G401 (cell line): Measurements from ENCODE around the gene RBM15. TPM values are rescaled to one million over a fixed set of nuclear protein-coding genes. Genes with fewer than 3 reads are reported as not detected.

Source experiments
- DNase-seq: peaks from one replicate; pipeline ENCODE4 v3.0.0-alpha.2; 2015; ENCODE audit warnings: low spot score
- in situ Hi-C: cut with HindIII; loops from 2 replicates; pipeline ENCODE4 v1.10.0; 2016; ENCODE audit warnings: low sequenced_read_pairs, mixed read lengths
- total RNA-seq: library from RNA; depleted of rRNA; stranded (reverse); fragments of >200 nt; shearing (Covaris generic); gene quantifications from 2 replicates; pipeline ENCODE4 v1.2.3, GENCODE V29; 2014

The RBM15 gene
- total RNA-seq, 1 experiment from 2014 or later: 36.3 TPM

DNA sequence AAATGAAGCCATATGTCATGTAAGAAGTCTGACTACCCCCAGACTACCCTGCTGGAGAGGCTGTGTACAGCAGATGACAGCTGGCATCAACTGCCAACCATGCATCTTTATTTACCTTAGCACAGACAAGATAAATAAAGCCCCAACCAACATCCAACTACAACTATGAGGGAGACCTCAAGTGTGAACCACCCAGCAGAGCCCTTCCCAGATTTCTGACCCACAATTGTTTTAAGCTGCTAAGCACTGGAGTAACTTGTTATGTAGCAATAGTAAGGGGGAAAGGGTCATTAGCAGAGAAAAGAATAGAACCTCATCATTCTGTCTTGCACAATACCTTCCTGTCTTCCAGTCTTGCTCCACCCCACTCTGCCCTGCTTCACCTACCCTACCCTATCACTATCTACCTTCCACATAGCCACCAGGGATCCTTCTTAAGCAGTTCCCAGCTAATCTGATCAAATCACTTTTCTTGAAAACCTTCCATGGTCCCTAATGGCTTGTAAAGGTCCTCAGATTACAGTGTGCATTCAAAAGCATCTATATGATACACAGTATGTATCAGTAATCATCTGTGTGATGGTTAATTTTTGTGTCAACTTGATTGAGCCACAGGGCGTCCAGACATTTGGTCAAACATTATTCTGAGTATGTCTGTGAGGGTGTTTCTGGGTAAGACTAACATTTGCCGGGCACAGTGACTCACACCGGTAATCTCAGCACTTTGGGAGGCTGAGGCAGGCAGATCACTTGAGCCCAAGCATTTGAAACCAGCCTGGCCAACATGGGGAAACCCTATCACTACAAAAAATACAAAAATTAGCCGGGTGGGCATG is 19.6 kb upstream of the RBM15 start:
- no peak for DNase-seq
- in situ Hi-C loops: no loop called here

DNA sequence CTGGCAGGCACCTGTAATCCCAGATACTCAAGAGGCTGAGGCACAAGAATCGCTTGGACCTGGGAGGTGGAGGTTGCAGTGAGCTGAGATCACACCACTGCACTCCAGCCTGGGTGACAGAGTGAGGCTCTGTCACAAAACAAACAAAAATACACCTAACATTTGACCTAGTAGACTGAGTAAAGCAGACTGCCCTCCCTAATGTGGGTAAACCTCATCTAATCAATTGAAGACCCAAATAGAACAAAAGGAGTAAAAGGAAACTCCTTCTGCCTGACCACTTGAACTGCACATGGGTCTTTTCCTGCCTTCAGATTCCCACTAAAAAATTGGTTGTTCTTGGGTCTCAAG is 19.0 kb upstream of the RBM15 start:
- in situ Hi-C loops: no loop called here
- DNase-seq: no peak

DNA sequence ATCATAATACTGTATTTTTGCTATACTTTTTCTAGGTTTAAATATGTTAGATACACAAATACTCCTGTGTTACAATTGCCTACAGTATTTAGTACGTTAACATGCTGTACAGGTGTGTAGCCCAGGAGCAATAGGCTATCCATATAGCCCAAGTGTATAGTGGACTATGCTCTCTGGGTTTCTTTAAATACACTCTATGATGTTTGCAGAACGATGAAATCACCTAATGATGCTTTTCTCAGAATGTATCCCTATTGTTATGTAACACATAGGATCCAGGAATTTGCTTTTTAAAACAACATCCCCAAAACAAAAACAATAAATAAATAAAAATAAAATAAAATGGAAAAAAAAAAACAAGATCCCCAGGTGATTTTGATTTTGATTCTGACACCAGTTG is 18.1 kb upstream of the RBM15 start:
- DNase-seq: no peak
- in situ Hi-C loops: no loop called here

DNA sequence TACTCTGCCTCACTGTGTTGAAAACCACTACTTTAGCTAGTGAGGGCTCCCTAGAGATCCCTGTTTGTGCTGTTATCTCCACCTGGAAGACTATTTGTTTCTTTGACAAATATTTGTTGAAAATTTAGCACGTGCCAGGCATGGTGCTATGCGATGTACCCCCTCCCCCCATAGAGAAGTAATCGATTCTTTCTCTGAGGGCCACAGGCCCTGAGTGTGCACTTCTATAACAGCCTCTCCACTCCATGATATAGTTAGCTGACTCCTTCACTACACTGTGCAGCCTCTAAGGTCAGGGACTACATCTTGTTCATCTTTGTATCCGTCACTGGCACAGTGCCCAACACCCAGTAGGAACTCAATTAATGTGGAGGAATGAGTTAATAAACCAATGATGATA is 17.3 kb upstream of the RBM15 start:
- in situ Hi-C loops: no loop called here

DNA sequence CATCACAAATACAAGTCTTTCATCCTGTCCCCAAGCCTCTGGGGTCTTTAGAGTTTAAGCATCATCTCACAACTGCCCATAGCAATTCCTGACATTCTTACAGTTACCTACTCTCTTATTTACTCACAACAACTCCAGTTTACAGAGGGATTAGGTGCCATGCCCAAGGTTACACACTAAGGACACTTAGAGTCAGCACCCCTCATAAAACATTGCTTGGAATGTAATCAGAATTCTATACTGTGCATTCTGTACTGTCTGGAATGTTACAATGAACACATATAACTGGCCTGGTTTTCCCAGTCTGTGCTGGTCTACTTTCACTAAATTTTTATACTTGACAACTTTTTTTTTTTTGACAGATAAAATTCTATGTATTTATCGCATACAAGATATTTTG is 14.5 kb upstream of the RBM15 start:
- in situ Hi-C loops: no loop called here
- no peak for DNase-seq

More for the DNA sequence above, 17.3 kb upstream of the RBM15 start:
- no peak for DNase-seq

DNA sequence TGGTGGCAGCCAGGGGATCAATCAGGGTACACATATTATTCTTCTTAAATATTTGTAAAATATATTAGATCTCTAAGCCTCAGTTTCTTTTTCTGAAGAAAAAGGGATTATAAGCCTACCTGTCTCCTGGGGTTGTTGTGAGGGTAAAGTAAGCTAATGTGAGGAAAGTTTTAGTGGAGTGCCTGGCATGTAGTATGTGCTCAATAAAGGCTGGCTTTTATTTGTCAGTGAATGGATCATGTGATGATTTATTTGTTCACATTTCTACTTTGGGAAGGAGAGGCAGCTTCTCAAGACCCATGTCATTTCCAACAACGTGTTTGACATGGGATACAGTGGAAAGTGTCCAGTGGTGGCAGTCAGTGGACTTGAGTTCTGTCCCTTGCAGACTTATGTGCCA is 12.4 kb upstream of the RBM15 start:
- in situ Hi-C loops: no loop called here

DNA sequence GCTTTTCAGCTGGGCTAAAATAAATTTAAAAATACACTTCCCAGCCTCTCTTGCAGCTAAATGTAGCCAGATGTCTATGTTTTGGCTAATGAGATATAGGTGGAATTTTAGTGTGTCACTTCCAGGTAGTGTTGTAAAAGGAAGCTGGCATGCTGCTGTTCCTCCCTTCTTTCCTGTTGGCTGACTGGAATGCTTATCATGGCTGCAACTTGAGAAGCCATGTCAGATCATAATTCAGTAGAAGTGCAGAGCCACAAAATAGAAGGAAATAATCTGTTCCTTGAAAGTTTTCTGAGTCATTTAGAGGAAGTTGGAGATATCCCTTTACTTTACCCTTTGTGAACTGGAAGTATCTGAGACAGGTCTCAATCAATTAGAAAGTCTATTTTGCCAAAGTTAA is 10.9 kb upstream of the RBM15 start:
- in situ Hi-C loops: no loop called here

More for the DNA sequence above, 12.4 kb upstream of the RBM15 start:
- no peak for DNase-seq

DNA sequence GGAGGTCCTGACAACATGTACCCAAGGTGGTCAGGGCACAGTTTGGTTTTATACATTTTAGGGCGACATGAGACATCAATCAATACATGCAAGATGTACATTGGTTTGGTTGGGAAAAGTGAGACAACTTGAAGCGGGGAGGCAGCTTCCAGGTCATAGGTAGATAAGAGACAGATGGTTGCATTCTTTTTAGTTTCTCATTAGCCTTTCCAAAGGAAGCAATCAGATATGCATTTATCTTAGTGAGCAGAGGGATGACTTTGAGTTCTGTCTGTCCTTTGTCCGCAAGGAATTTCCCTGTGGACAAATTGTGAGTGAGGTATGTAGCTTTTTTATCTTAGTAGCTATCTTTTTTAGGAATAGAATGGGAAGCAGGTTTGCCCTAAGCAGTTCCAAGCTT is 10.5 kb upstream of the RBM15 start:
- in situ Hi-C loops: no loop called here
- no peak for DNase-seq

More for the DNA sequence above, 10.9 kb upstream of the RBM15 start:
- DNase-seq: no peak

DNA sequence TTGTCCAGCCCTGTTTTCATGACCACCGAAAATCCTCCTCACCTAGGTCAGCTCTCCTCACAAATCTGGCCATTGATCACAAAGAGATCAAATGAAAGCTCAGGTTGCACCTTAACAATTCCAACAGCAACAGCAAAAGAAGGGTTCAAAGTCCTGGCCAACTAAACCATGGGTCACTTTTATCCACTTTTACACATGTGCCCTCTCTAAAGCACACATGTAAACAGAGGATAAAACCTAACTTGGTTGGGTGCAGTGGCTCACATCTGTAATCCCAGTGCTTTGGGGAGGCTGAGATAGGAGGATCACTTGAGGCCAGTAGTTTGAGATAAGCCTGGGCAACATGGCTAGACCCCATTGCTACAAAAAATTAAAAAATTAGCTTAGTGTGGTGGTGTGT is 3.9 kb upstream of the RBM15 start:
- no peak for DNase-seq
- in situ Hi-C loops: no loop called here

DNA sequence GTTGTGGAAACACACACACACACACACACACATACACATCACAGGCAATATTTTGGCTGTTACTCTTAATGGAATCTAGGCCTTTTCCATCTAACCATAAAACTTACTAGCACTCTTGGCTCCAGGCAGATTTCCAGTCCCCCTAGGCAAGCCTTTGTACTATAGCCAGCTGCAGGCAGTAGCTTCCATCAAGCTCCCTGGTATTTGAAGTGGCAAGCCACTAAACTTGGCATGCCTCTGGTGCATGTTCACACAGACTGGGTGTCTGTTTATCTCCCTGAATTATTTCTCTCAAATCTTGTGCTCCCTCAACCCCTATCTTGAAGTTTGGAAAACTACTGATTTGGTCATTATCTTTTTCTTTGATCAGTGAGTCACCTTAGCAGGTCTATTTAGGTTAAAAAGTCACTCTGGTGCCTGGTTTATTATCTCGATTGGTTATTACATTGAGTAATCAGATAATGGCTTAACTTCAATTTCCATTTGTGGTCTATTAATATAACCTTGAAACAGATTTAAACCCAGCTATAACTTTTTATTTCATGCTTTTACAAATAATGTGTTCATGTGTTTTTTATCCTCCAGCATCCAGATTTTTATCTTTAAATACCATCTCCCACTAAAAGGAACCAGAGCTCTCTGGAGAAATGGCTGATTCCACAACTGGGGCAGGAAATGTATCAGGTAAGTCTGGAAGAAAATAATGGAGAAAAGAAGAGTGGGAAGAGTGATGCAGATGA is 2.7 kb upstream of the RBM15 start:
- DNase-seq: no peak
- in situ Hi-C loops: no loop called here

DNA sequence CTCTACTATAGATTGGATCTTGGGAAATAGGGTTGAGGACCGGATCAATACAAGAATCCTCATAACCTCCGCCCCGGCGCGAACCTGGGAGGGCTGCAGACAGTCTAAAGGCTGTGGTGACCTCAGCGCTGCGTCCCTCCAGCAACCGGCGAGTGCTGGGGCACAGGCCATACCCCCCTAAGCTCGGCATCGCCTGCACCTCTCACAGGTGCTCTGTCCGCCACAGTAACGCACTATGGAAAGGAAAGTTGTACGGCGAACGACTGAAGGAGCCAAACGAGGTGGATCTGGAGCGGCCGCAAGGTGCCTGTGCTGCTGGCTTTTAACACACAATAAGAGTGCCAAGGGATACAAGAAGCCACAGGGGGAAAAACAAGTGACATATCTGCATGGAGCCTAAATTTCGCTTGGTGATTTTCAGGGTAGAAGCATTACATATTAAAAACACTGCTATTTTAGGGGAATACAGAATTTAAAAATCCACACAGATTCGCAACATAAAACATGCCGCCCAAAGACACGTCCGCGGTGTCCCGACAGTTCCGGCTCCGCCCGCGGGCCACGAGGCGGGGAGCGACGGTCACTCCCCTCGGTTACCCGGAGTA is 1.4 kb upstream of the RBM15 start:
- in situ Hi-C loops: no loop called here
- DNase-seq: no peak

DNA sequence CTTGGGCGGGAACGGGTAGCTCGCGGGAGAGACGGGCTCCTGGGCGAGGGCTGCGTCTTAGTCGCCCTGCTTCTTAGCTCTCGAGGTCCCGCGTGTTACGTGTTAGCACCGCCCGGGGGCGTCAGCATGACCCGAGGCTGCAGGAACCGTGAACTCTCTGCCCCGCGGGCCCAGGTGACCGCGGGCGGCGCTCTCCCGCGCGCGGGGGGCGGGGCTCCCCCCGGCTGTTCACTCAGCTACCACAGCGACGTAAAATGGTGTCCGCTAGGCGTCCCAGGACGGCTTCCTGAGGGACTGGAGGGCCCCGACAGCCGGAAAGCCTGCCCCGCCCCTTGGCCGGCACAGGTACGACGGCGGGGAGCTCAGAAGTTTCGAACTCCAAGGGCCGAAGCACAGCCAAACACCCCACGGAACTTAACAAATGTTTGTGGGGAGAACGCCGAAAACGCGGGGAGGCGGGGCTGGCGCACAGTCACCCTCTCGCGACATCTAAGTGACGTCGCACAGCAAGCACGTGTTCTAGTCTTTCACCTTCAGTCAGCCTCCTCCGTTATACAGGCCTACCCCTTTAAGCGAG is 780 bp upstream of the RBM15 start:
- DNase-seq: no peak
- in situ Hi-C loops: no loop called here

DNA sequence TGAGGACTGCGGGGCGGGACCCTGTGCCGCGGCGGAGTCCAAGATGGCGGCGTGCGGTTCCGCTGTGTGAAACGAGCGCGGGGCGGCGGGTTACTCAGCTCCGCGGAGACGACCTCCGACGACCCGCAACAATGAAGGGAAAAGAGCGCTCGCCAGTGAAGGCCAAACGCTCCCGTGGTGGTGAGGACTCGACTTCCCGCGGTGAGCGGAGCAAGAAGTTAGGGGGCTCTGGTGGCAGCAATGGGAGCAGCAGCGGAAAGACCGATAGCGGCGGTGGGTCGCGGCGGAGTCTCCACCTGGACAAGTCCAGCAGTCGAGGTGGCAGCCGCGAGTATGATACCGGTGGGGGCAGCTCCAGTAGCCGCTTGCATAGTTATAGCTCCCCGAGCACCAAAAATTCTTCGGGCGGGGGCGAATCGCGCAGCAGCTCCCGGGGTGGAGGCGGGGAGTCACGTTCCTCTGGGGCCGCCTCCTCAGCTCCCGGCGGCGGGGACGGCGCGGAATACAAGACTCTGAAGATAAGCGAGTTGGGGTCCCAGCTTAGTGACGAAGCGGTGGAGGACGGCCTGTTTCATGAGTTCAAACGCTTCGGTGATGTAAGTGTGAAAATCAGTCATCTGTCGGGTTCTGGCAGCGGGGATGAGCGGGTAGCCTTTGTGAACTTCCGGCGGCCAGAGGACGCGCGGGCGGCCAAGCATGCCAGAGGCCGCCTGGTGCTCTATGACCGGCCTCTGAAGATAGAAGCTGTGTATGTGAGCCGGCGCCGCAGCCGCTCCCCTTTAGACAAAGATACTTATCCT is 430 bp downstream of the RBM15 start:
- DNase-seq: peak; percentile 47
- in situ Hi-C loops: no loop called here

DNA sequence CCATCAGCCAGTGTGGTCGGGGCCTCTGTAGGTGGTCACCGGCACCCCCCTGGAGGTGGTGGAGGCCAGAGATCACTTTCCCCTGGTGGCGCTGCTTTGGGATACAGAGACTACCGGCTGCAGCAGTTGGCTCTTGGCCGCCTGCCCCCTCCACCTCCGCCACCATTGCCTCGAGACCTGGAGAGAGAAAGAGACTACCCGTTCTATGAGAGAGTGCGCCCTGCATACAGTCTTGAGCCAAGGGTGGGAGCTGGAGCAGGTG is 961 bp downstream of the RBM15 start:
- no peak for DNase-seq
- in situ Hi-C loops: no loop called here

DNA sequence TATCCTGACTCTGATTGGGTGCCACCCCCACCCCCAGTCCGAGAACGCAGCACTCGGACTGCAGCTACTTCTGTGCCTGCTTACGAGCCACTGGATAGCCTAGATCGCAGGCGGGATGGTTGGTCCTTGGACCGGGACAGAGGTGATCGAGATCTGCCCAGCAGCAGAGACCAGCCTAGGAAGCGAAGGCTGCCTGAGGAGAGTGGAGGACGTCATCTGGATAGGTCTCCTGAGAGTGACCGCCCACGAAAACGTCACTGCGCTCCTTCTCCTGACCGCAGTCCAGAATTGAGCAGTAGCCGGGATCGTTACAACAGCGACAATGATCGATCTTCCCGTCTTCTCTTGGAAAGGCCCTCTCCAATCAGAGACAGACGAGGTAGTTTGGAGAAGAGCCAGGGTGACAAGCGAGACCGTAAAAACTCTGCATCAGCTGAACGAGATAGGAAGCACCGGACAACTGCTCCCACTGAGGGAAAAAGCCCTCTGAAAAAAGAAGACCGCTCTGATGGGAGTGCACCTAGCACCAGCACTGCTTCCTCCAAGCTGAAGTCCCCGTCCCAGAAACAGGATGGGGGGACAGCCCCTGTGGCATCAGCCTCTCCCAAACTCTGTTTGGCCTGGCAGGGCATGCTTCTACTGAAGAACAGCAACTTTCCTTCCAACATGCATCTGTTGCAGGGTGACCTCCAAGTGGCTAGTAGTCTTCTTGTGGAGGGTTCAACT is 2.1 kb downstream of the RBM15 start:
- in situ Hi-C loops: no loop called here
- DNase-seq: no peak

DNA sequence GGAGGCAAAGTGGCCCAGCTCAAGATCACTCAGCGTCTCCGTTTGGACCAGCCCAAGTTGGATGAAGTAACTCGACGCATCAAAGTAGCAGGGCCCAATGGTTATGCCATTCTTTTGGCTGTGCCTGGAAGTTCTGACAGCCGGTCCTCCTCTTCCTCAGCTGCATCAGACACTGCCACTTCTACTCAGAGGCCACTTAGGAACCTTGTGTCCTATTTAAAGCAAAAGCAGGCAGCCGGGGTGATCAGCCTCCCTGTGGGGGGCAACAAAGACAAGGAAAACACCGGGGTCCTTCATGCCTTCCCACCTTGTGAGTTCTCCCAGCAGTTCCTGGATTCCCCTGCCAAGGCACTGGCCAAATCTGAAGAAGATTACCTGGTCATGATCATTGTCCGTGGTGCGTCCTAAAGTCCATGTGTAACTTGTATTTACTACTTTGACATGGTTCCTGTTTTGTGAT is 2.7 kb downstream of the RBM15 start:
- no peak for DNase-seq
- in situ Hi-C loops: no loop called here

DNA sequence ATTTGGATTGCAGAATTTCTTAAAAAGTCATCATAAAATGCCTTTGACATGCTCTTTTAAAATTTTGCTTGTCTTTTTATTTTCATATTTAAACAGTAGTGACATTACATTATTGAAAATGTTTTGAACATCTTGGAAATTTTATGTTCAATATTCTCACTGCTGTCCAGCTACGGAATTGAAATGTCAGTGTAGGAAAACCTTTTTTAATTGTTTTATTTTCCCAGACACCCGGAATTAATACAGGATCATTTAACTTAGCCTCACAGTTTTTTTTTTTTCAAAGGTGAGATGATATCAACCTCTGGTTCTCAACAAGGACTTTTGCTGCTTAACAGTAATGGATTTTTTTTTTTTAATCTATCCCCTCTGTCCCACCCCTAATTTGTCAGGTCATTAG is 4.1 kb downstream of the RBM15 start:
- in situ Hi-C loops: no loop called here

DNA sequence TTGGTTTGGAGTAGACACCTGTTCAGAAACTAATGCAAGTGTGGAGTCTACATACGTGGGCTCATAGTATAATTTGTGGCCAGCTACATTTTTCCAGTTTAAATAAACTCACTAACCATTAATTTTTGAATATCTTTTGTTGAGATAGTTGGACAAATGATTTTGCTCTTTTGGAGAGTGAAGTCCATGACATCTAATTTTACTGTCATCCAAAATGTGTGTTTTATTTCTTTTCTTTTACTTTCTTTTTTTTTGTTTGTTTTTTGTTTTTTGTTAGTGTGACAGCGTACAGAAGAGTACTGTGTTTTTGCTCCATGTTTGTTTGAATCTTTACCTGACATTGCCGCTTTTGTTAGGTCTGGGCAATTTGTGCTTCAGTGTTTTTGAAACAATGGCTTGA is 5.0 kb downstream of the RBM15 start:
- in situ Hi-C loops: no loop called here
- DNase-seq: no peak

More for the DNA sequence above, 4.1 kb downstream of the RBM15 start:
- no peak for DNase-seq

DNA sequence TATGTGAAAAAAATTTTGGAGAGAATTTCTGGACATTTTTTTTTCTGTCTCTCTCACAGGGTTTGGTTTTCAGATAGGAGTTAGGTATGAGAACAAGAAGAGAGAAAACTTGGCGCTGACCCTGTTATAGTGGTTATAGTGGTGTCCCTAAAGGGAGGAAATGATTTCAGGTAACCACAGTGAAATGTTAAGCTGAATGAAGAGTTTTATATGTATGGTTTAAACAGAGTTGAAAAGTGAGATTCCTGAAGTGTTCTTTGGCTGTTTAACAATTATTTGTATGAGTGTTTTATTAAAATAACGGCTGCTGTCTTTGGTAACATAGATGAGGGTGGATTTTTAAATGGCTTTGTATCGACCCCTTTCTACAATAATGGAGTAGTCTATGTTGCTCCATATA is 6.3 kb downstream of the RBM15 start:
- no peak for DNase-seq
- in situ Hi-C loops: no loop called here
